HG03045 (cell line): ENCODE measurements around the gene PRR11.
A peak's percentile ranks its signal among the peaks of the same experiment; 100 is the strongest.
"Not testable (repeated sequence)": the region's sequence is repeated elsewhere in the genome, so short reads cannot be mapped to it uniquely, and the experiment has no call there.

Source experiments
- ATAC-seq: cut with Tn5 transposase; IDR thresholded peaks from one replicate; pipeline ENCODE4 v1.9.1; 2021; ENCODE audit warnings: mild to moderate bottlenecking, moderate library complexity; ENCODE audit not compliant: unreplicated experiment

The PRR11 gene

GRCh38 chr17:59151006-59151405 lies 4.5 kb upstream of the PRR11 start:
- no peak for ATAC-seq

GRCh38 chr17:59151591-59151990 lies 4.0 kb upstream of the PRR11 start:
- ATAC-seq = no peak

DNA sequence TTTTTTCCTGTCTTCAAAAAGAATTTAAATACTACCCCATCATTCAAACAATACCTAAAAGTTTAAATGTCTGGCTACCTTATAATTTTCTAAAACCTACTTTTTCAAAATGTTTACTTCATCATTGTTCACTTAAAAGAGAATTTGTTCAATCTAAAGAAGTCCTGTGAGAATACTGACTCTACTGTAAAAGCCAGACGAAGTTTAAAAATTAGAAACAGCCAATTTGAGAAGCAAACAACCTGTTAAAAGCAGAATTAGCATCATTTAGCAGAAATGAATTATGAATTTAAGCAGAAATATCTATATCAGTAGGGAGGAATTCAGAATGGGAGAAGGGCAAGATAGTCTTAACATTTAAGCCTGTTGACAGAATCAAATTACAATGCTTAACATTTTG lies 2.6 kb upstream of the PRR11 start:
- ATAC-seq = no peak

- no peak for ATAC-seq
These were observed 1.2 kb upstream of the PRR11 start for GRCh38 chr17:59154292-59154720.

DNA sequence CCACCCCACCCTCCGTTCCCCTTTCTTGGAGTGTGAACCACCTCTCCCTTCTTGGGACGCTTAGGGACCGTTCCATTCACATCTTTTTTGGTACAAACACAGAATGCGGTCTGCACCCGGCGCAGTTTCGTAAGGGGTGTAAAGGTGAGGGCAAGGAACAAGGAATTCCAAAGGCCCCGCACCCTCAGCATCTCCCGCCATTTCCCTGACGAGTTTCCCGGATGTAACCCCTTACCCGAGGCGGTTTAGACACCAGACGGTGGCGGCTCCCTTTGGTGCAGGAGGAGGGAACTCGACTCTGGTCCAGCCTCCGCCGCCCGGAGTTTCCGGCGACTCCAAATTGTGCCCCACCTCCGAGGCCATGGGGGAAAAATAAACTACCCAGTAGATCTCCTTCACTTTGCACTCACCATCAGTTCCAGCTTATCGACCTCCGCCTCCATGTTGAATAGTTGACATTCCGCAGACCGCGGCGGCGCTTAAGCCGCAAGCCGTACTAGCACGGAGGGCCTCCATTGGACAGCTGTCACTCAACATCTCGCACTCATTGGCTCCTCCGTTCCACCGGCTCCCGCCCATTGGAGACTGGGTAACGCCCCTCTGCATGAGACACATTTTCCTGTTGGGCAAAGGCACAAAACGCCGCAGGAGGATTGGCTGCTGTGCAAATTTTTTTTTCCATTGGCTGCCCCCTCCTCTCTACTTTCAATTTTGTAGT lies 666 bp upstream of the PRR11 start, which contains the start of gene SKA2:
TSS of gene SKA2 (minus strand) at position 466 of the 718 bp plus-strand sequence. CDS start at position 443, 23 bp downstream.
- peak; percentile 87 for ATAC-seq

GRCh38 chr17:59160157-59161025 lies 4.8 kb downstream of the PRR11 start:
- ATAC-seq = no peak

DNA sequence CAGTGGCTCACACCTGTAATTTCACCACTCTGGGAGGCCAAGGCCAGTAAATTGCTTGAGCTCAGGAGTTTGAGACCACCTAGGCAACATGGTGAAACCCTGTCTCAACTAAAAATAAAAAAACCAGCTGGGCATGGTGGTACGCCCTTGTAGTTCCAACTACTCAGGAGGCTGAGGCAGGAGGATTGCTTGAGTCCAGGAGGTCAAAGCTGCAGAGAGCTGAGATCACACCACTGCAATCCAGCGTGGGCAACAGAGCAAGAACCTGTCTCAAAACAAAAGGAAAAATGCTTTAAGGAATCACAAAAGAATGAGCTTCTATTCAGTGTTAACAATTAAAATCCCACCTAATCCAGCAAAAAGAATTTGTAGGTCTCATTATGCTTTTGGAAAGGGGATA lies 5.9 kb downstream of the PRR11 start:
- no peak for ATAC-seq

DNA sequence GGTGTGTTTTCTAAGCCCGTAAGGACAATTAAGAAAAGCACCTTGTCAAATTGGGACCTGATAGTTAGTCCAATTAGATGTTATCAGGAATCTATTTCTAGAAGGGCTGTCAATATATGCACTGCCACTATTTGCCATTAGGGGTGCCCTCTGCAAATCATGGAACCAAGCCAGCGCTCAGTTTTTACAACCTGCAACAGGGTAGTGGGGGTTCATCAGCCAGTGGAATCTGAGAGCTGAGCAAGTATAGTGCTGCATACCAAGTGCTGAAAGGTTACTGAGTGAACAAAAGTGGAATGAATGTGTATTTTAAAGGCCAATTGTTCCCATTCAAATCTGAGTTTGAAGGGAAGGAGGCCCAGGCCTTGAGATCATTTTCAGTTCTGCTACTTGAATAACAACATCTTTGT lies 10.4 kb downstream of the PRR11 start:
- ATAC-seq = no peak

- ATAC-seq = no peak
These were observed 12.0 kb downstream of the PRR11 start for GRCh38 chr17:59167571-59168001.

GRCh38 chr17:59172436-59173004 lies 17.0 kb downstream of the PRR11 start:
- no peak for ATAC-seq

DNA sequence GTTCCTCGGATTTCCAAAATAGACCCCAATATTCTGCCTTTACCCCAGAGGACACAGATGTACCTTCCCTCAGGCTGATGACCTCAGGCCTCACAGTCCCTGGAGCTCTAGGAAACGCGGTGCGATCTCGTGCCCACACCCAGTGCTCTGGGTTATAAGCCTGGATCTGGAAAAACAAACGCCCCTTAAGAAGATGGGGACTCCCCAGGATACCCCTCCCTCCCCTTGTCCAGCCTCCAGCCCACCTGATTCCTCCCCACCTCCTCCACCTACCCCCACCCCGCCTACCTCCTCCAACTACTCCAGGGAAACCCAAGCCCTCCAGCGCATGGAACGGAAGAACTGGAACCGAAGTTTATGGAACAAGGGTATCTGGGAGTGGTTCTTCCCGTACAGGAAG lies 19.1 kb downstream of the PRR11 start:
- no peak for ATAC-seq

- no peak for ATAC-seq
These were observed 19.5 kb downstream of the PRR11 start for GRCh38 chr17:59175076-59175475.

DNA sequence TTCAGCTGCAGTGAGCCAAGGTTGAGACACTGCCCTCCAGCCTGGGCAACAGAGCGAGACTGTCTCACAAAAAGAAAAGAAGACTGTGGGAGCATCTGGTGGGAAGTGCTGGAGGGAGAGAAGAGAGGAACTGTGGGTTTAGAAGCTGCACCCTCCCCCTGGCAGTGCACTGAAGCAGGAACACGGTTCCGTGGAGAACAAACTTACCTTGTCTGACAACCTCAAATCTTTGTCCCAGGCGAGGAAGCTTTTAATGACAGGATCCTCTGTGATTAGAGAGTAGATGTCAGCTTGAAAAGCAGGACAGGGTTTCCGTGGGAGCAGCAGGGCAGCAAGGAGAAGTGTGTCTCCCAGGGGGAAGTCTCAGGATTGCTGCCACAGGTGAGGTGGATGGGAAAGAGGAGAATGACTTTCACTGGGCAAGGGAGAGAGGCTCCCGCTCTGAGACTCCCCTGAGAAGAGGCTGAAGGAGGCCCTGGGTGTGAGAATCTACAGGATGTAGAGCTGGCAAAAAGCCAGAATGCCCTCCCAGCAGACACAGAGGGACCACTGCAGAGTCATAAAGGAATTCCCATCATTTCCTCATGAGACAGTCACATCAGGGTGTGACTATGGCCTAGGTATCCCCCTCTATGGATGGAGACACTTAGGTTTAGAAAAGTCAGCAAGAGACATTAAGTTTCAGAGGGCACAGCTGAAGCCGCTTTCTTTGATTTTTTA lies 22.9 kb downstream of the PRR11 start:
- no peak for ATAC-seq

DNA sequence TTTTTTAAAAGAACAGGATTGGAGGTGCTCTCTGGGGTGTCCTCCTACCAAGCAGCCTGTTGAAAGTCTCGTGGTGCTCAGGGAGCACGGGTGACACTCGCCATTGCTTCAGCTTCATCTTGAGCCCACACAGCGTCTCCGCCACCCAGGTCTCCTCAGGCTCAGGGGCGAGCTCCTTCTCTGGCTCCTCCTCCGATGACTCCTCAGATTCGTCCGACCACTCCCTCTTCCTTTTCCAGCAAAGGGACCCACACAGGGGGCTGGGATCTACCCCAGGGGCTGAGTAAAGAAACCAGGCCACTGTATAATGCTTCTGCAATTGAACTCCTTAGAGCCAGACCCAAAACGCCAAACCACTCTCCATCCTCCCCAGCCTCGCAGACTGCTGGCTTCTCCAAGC lies 24.1 kb downstream of the PRR11 start:
- not testable (repeated sequence) for ATAC-seq

- ATAC-seq = no peak
These were observed 25.1 kb downstream of the PRR11 start for GRCh38 chr17:59180626-59181025.

DNA sequence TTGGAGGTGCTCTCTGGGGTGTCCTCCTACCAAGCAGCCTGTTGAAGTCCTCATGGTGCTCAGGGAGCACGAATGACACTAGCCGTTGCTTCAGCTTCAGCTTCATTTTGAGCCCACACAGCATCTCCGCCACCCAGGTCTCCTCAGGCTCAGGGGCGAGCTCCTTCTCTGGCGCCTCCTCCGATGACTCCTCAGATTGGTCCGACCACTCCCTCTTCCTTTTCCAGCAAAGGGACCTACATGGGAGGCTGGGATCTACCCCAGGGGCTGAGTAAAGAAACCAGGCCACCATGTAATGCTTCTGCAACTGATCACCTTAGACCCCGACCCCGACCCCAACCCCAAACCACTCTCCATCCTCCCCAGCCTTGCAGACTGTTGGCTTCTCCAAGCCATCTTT lies 25.9 kb downstream of the PRR11 start:
- no peak for ATAC-seq

- no peak for ATAC-seq
These were observed 30.5 kb downstream of the PRR11 start for GRCh38 chr17:59185997-59186396.

- ATAC-seq = no peak
These were observed 31.3 kb downstream of the PRR11 start for GRCh38 chr17:59186850-59187249.

DNA sequence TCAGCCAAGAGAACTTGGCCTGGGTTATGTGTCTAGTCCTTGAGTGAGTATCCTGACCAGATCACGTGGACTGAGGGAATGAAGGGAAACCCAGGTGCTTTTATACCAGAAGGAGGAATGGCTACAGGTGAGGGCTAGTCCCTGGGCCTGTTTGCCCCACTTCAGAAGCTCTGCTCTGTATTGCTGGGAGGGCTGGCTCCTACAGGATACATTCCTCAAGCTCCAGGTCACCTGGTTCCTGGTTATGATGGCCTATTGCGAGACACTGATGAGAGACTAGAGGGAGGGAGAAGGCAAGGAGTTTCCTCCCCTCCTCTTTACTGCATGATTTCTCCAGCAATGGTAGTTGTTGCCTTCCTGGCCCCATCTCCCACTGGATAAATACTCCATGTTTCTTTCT lies 35.3 kb downstream of the PRR11 start:
- ATAC-seq = no peak

DNA sequence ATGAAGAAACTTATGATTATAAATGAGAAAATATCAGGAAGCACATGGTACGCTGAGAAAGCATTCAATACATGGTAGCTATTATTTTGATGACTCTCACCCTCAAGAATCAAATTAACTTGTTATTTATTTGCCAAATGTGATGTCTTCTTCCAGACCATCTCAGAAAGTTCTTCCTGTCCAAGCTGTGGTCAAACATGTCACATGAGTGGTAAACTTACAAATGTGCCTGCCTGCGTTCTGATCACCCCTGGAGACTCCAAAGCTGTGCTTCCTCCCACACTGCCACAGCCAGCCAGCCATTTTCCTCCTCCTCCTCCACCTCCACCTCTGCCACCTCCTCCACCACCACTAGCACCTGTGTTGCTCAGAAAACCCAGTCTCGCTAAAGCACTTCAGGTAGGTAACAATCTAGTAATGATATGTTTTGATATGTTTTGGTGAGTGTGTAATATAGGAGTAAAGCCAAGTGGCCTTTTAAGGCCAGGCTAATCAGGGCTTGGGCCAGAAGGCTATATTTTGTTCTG lies 37.9 kb downstream of the PRR11 start:
- no peak for ATAC-seq

DNA sequence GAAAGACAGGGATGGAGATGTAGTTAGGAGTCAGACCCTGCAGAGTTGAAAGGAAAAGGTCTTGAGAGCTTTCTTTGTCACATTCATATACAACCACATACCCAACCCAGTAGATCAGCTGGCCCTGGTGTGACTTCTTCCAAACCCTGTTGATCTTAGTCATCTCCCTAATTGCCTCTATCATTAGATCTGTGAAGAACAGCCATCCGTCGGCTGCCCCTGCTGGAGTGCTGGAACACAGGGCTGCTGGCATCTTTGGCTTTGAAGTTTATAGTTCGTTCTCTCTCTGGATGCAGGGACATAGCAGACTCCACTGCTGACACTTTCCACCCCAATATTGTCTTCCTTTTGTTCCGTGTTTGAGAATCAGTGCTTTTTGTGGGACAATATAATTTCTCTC lies 43.9 kb downstream of the PRR11 start:
- ATAC-seq = no peak
